ENCODE results near the gene KANSL3.
A peak's percentile ranks its signal among the peaks of the same experiment; 100 is the strongest.

DNA sequence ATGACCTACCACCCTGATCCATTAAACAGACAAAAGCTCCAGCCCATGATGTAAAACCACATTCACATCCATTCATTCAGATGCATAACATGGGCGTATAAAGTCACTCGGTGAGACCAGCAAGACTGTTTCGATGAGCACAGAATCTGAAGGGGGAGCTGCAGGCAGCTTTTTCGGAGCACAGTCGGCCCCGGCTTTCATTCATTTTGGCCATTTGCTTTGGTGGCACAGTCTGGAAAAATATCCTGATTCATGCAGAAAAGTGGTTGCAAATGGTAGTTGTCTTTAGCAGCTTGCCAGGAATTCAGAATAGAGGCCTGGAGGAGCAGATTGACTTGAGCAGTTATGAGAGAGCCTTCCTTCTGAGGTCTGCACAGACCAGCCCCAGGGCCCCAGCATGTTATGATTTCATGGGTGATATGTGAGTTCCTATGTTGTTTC is 90.4 kb downstream of the KANSL3 start:
- peak; percentile 25 to 41; a peak in 2 of 4 replicates for TF ChIP-seq CTCF (conservative IDR thresholded peaks at IDR 0.05; ENCODE audit: low read depth in 2 of 2)
- no peak for TF ChIP-seq EZH2 (IDR thresholded peaks at IDR 0.05; ENCODE audit: low read depth, unreplicated experiment)
- no peak for TF ChIP-seq REST (IDR thresholded peaks at IDR 0.05; ENCODE audit: unreplicated experiment)
- TF ChIP-seq POLR2AphosphoS5 (IDR thresholded peaks at IDR 0.05; ENCODE audit: low read depth), result no peak
